Activated T-cell treated with anti-CD3 and anti-CD28 coated beads for 4 hours (primary cell): ENCODE data around the gene REG4.
"Not testable (repeated sequence)": the region's sequence is repeated elsewhere in the genome, so short reads cannot be mapped to it uniquely, and the experiment has no call there.

Experiments
- DNase-seq: peaks from one replicate; pipeline ENCODE4 v3.0.0-alpha.2; 2020

Gene REG4

DNA sequence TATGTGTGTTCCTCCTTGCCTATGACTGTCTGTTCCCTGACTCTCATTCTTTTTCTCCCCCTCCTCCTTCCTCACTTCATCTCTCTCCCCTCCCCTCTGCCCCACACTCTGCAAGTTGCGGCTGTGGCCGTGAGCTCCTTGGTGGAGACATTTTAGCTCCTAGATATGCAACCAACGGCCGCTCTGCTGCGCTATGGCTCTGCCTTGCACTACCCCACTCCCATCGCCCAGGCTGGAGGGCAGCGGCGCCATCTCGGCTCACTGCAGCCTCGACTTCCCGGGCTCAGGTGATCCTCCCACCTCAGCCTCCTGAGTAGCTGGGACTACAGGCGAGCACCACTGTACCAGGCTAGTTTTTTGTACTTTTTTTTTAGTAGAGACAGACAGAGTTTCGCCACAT lies 5.5 kb downstream of the REG4 start:
- DNase-seq: no peak

DNA sequence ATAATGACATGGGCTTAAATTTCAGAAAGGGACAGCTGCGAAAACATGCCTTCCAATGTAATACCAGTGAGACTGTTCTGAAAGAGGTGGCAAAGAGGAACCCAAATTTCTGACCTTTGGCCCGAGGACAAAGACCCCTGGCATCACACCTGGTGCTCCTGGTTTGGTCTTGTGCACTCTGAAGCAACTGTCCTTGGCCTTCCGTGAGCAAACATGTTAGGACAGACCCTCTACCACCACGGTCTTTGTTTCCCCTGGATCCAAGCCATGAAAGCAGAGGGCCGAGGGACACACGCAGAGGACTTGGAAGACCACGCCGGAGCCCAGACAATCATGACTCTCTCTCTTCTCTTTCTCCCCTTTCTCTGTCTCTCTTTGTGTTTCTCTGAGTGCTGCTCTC lies 6.0 kb downstream of the REG4 start:
- DNase-seq: no peak

DNA sequence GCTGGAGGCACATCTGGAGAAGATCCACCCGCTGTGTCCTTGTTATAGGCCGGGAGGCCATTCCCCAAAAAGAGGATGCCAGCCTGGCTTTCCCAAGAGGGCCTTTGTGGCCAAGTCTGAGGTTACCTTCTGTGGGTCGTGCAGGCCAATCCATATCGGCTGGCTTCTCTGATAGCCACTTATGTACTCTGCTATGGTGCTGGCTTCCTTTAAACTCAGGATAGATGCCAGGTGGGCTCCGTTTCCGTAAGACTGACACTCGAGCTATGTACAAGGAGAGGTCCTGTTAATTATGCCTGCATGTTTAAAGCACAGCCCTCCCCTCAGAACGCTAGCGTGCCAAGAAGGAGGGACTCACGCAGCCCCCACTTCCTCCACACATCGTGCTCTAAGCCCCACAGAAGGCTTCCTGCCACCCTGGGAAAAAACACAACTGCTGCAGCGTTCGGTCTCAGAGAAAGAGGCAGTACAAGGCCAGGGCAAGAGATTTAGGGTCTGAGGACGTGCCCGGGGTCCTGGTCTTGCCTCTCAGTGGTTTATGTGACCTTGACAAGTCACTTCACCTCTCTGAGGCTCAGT lies 11.6 kb downstream of the REG4 start:
- DNase-seq: no peak

DNA sequence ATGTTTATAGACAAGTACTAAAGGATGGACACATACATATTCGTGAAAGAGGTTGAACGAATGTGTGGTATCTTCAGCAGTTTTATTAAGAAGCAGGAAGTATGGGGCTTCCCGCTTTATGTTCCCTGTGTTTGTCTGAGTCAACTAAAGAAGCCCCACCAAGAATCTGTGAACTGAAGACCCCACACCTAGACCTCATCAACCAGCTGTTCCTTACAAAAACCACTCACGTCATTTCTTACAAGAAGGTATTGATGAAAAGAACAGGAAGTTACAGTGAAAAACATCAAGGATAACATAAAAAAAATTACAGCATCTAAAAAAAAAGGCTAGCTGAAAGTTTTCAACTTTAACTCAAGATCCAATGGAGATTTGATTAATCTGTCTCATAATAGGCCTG lies 12.3 kb downstream of the REG4 start:
- DNase-seq: no peak

DNA sequence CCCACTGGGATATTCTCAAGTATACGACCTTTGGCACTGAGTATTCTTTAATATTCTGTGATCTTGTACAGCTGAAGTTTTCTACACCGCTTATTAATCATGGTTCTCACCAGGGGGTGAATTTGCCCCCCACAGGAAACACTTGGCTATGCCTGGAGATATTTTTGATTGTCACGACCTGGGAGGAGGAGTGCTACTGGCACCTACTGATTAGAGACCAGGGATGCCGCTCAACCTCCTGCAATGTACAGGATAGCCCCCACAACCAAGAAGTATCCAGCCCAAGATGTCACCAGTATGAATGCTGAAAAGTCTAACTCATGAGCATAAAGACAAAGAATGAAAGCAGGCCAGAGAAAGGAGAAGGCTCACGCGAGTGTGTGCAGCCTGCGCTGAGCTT lies 13.7 kb downstream of the REG4 start:
- DNase-seq: no peak

DNA sequence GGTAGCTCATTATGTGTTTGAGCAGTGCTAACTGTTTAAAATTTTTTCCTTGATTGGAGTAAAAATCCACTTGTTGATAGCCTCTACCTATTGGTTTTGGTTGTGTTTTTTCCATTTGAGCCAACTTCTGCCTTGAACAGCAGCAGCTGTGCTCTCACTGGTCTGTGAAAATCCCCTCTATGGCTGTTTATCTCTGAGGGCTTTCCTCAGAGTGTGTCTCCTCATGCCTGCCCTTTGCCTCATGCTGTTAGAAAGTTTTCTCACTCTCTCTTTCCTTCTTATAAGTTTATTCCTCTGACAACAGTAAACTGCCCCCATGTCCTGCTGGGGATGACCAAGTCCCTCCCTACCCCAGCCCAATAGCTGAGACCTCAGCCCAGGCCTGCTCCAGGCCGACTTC lies 14.1 kb downstream of the REG4 start:
- DNase-seq: no peak

DNA sequence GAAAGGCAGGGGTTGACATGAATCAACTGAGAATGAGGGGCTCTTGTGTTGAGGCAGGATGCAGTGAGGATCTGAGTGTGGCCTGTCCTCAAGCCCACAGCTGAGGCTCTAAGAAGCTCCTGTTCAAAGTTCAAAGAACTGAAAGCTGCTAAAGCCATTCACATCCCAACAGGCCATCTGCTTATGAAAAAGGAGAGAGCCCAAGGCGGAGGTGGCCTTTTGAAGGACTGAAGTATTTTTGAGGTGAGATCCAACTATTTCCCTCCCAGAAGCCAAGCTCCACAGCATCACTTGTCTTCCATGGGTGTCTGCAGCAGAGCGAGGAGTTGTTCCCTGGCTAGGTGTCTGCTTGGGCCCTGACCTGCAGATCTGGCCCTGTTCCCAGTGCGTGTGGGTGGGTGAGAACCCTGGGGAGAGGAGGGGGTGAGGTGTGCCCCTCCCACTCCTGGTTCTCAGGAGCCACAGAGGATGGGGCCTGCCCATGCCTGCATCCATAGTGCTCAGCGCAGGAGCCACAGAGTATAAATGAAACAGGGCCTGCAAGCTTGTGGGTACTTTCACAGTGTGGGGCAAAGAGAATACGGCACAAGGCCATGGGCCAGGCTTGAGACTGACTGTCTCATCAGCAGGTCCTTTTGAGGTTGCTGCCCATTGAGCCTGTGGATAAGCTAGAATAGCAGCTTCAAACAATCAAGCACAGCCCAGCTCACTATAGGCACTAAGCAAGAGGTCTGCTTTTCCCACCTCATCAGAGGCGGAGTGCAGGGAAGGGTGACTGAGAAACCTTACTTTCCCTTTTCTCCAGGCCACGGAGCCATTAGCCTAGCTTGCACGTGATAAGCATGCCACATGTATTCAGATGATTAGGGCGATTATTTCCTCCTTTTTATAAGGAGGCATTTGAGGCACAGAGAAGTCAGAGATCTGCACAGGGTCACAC lies 15.7 kb downstream of the REG4 start:
- DNase-seq: no peak

DNA sequence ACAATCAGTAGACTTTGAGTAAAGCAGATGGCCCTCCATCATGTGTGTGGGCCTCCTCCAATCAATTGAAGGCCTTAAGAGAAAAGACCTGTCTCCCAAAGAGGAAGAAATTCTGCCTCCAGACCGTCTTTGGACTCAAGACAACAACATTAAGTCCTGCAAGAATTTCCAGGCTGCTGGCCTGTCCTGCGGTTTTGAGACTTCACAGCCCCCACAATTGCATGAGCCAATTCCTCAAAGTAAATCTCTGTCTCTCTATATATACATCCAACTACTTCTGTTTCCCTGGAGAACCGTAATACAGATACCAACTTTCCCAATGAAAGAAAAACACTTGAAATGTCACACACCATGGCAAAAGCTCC lies 16.4 kb downstream of the REG4 start:
- no peak for DNase-seq

DNA sequence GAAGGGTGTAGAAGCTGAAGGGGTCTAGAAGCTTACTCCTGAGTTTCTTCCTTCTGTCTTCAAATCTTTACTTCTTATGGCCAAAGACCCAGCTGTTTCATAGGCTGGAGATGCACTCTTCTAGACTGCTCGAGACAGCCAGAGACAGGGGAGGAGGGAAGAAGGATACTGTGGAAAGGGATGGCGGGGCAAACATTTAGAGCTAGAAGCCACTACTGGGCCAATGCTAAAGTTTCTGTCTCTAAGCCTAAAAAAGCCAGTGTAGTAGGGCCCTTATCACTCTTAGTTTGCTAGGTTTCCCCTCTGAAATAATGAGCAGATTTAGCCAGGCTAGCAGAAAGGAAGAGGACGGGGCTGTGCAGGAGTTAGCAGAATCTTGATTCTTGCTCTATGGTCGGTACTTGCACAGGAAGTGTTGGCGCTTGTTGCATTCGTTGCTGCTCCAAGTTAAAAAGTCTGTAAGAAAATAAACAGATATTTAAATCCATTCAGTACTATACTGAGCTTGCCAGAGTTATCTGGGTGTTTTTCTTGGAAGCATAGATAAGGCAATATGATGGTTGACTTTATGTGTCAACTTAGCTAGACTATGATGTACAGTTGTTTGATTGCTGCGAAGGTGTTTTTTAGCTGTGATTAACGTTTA lies 16.9 kb downstream of the REG4 start:
- no peak for DNase-seq

DNA sequence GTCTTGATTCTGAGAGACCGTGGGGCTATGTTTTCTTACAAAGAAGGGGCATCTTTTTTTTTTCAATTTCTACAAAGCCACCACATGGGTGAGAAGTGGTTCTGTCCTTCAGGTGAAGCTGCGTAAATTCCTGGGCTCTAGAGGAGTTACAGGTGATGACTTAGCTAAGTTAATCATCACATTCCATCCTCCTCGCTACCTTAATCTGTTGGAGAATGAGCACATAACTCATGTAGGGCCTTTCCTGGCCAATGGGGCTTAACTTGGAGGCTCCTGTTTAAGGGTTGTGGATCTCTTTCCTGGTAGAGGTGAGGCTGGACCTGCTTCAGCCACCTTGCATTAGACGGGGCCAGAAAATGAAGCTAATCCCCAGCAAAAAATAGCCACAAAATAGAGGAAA lies 19.9 kb downstream of the REG4 start:
- no peak for DNase-seq

DNA sequence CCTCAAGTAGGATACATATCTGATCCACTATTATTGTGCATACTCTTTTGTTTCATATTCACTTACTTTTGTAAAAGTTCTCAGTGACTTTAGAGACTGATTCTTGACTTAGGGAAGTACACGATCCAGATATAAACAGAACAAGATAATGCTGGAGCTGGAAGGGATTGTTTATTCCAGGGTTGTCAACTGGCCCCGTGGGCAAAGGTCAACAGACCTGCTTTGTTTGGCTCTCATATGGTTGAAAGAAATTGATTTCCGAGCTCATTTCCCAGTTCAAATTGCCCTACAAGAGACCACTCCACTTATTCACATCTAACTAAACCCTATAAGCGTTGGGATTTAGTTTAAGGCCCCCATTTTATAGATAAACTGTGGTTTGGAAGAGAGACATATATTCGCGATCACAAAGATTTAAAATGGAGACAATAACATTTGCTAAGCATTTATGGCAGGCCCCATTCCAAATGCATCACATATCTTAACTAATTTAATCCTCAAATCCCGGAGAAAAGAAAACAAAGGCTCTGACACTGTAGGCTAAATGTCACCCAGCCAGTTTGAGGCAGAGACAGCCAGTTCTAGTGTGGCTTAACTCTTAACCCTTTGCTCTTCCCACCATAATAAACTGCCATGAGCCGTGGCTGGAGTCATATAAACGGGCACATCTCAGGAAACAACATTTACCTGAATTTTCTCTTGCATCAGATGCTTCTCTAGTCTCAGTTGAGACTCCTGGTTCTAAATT lies 20.6 kb downstream of the REG4 start:
- DNase-seq: no peak

DNA sequence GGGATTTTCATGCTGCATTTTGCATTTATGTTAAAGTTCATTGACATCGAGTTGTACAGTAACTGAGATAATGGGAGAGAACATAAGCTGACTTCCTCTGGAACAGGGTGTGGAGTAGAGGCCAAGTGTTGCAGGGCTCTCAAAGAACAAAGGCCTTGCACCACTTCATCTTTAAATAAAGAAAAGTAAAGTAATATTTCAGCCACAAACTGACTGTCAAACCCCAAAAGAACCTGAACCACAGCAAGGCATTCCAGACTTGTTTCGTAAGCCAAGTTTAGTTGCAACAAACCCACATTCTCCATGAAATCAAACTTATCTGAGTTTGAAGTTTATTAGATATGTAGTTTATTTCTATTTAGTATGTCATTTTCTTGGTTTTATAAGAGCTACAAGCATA lies 23.5 kb downstream of the REG4 start:
- DNase-seq: no peak

DNA sequence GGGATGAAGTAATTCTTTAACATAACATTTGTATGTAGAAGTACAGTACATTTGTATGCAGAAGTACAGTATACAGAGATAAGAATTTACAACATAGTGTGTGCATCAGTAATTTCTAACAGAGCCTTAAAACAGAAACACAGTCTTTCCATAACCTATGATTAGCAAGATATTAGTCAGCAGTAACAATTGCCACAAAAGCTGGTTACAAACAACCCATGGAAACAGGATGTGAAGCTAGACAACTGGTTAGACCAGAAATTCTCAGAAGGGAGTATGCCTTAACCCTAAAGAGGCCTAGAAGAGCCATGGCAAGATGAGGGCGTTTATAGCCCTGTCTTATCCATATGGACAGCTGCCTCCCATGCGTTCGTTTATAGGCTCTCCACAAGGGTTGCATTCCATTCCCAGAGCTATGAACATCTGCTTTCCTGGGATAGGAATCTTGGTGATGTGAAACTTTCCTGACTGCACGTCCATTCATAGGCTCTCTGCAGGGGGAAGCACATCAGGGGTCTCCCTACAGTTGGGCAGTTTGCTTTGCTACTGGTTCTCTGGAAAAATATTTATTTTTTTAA lies 24.7 kb downstream of the REG4 start:
- DNase-seq: not testable (repeated sequence)

DNA sequence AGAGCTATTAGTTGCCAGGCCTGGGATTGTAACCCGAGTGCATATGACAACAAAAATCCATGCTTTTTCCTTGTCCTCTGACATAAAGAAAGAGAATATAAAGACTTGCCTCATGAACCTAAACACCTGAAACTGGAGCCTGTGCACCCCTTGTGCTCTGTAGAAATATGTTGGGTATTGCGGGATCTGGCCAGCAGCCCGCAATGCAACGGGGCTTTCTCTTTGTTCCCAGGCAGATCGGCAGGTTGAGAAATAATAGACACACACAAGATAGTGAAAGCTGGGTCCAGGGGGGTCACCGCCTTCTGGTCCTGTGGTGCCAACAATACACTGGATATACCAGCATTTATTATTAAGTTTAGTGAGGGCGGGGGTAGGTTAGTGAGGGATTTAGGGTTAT lies 25.2 kb downstream of the REG4 start:
- DNase-seq: not testable (repeated sequence)

DNA sequence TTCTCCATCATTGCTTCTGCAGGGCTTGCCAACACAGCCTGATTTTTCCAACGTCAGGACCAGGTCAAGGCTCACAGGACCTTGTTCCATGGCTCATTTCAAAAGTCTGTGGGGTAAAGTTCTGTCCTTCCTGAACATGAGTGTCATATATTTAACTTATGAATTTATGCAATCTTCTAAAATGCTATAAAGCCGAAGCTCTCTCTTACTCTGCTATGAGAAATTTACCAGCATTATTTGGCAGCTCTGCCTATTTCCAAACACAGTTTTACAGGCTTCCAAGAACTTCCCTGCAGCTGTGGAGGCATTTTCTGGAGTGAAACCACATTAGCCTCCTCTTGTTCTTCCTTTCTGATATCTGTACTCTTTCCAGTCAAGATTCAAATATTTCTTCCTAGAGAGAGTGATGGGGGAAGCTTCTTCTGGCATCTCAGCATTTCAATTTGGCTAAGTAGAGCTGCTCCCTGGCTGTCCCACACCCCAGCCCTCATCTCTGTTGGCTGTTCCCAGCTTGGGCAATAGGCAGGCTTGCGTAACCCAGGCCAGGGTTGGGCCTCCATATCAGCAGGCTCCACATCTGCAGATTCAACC lies 27.0 kb downstream of the REG4 start:
- no peak for DNase-seq

DNA sequence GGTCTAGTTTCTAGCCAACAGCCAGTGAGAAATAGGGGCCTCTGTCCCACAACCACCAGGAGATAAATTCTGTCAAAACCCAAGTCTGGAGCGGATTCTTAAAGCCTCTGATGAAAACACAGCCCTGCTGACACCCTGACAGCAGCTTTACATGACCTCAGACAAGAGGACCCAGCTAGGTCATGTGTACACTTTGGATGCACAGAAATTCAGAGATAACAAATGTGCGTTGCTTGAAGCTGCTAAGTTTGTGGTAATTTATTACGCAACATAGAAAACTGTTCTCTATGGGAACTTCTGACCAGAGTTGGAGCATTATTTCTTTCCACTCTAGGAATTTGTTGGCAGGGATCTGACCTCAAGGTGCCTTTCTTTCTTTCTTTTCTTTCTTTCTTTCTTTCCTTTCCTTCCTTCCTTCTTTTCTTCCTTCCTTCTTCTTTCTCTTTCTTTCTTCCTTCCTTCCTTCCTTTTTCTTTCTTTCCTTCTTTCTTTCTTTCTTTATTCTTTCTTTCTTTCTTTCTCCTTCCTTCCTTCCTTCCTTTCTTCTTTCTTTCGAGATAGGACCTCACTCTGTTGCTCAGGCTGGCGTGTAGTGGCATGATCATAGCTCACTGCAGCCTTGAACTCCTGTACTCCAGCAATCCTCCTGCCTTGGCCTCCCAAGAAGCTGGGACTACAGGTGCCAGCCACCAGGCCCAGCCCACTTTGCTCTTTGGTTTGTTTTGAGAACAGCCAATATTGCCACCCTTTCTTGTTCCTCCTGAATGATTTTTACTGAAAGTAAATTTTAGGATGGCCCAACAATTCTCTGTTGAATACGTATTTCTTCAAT lies 27.7 kb downstream of the REG4 start:
- no peak for DNase-seq

DNA sequence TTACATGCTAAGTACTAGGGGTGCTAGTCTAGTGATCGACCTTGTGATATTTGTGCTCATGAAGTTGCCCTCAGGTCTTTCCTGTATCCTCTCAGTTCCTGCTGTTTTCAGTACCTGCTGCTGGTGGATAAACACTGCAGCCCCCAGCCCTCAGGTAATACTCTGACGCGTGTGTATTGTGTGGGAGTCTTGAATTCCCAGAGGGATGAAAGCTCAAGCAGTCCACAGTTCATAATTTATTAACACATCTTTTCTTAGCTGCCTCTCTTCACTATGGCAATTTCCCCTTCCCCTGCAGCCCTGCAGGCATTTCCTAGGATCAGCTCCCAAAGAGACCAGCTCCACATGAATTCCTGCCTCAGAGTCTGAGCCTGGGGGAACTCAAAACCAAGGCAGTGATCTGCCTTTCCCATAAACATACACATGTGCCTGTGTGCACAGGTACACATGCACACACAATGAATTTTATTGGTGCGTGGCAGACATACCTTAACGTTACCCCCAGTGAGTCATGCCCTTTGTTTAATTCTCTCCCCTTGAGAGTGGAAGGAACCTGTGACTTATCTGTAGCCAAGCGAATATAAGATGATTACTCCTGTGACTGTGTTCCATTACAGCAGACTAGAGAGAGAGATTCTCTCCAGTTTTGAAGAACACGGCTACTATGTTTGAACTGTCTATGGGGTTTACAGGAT lies 28.5 kb downstream of the REG4 start:
- DNase-seq: no peak

DNA sequence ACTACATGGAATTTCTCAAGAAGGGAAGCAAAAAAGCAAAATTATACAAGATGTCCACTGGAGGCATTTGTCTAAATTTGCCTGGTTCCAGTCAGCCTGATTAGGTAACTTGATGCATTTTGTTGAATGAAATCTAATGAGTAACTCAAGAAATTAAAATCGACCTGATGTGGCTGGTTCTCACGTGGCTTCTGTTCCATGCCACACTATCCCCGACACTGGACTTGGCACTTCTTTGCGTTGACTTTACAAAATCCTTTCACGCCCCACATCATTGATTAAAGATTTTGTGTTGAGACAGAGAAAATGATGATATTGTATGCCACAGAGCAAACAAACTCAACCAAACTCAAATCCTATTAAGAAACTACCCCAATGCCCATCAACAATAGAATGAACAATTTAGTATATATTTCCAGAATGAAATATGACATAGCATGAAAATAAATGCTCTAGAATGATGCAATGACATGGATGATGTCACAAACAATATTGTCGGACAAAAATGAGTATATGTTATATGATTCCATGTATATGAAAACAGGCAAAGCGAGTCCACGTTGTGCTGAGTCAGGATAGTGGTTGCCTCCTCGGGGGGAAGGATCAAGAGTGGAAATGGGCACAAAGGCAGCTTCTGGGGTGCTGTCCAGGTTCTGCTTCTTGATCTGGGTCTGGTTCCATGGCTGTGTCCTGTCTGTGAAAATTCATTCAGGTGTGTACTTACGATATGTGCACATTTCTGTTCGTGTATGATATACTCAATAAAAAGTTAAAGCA lies 29.6 kb downstream of the REG4 start:
- DNase-seq: no peak

DNA sequence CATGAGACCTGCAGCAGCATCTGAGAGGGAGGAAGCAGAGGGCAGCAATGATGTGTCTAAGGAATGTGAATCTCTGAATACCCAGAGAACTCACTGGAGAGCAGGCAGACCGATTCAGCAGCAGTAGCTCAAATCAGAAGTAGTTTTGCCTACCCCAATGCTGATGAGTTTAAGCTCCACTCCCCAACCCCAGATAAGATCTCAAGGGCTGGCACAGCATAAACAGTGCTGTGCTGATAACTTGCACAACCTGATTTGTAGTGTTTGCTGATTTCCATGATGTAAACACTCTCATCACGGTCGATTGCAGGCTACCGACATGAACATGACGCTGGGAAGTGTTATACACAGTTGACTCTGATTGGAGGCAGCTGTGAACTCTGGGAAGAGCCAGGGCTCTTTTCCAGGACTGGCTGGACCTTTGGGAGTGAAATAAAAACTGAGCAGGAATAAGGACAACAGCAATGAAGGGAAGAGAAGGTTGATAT lies 31.3 kb downstream of the REG4 start:
- DNase-seq: no peak
